GM21723 (cell line): ENCODE data around the gene CACHD1.
"Not testable (repeated sequence)": the region's sequence is repeated elsewhere in the genome, so short reads cannot be mapped to it uniquely, and the experiment has no call there.

ENCODE experiments used
- ATAC-seq: cut with Tn5 transposase; IDR thresholded peaks from one replicate; pipeline ENCODE4 v1.9.1; 2021; ENCODE audit warnings: mild to moderate bottlenecking, moderate library complexity; ENCODE audit not compliant: unreplicated experiment

Gene CACHD1

GRCh38 chr1:64495878-64496277 is 25.9 kb downstream of the CACHD1 start:
- ATAC-seq = no peak

DNA sequence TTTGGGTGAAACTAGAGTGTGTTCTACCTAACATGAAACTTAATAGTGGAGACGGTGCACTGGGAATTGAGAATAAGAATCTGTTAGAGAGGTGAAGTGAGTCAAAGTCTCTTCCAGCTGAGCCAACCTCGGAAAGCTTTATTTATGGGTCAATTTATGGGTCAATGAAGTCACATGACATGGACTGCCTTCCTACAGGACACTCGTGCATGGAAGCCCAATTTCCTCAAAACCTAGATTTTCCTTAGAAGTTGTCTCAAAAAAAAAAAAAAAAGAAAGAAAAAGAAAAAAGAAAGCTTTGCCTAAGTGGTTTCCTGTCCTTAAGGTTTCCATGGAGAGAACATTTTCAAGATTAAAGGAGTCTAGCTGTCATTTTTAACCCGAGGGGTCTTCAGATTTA is 26.7 kb downstream of the CACHD1 start:
- ATAC-seq = no peak

DNA sequence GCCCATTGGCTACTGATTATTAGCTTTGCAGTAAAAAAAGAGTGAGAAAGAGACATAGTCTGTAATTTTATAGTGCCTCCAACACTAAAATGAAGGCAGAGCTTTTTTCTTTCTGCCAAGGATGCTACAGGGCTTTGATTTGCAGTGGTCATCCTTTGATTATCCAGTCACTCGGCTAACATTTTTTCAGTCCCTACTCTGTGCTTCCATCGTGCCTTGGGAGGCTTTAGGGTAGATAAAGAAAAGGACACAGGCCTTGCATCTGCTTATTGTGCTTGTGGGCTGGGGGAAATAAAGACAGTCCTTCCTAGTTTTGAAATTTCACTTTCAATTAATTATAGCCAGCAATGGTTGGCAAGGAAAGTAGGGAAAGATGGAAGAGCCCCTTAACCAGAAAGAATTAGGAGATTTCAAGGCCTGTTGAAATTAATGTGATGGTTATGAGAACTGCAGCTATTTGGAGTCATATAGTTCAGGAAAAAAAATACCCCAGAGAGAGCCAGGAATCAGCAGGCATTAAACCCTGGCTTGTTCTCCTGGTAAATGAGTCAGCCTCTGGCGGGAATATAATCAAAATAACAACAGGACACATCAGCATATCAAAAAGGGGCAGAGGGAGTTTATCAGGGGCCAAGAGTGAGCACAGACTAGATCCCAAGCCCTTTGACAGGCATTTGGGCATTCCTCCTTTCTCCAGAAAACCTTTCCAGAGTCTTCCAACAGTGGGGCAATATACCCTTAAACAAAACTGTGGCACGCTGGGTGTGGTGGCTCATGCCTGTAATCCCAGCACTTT is 27.4 kb downstream of the CACHD1 start:
- no peak for ATAC-seq

DNA sequence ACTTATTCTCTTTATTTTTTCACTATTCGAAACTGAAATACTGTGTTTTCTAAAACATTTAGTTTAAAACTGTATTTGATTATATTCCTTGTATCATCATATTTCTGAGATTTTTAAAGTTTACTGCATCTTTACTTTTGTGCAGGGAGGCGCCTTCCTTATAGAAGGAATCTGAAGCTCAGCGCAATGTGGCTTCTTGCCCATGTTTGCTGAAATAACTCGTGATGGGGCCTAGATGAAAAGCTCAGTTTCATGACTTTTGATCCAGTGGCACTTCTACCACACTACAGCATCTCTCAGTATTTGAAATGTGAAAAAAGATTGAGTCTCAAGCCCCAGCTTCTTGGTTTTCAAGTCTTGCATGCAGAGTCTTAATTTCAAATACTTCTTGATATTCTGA is 28.4 kb downstream of the CACHD1 start:
- ATAC-seq = no peak

DNA sequence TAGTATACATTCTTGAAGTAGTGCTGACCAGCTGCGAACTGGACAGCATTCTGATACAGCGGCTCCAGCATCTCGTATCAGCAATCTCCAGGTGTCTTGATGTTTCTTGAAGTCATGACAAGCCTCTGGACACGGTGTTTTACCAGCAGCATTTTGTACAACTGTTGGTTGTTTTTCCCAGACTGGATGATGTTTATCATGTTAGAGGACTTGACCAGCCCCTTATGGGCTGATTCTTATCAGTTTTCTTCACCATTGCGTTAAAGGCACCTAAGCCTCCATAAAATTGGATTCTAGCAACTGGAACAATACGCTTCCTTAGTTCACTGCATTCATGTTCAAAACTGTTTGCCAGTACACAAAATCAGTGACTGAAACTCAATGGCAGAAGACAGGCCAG is 29.1 kb downstream of the CACHD1 start:
- ATAC-seq = no peak

GRCh38 chr1:64499966-64500365 is 30.0 kb downstream of the CACHD1 start:
- ATAC-seq = no peak

DNA sequence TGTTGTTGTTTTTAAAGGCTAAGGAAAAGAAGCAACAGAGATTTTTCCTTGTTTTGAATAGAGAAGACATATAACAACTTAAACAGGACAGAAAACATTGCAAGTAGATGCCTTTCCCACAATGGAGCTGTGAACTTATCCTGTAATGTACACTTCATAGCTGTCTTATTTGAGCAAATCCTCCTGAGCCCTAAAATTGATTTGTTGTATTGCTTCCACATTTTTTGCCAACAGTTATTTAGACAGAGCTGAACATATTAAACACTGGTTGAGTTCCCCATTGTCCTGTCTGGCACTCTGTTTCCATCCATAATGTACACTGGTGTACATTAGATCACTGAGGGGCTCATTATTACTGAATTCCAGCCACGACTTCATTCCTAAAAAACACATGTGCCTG is 32.2 kb downstream of the CACHD1 start:
- no peak for ATAC-seq

GRCh38 chr1:64502931-64503330 is 33.0 kb downstream of the CACHD1 start:
- ATAC-seq = no peak

GRCh38 chr1:64505232-64505943 is 35.5 kb downstream of the CACHD1 start:
- no peak for ATAC-seq

GRCh38 chr1:64505944-64506655 is 36.2 kb downstream of the CACHD1 start:
- no peak for ATAC-seq

- no peak for ATAC-seq
Measured at GRCh38 chr1:64508629-64509028, 38.7 kb downstream of the CACHD1 start.

DNA sequence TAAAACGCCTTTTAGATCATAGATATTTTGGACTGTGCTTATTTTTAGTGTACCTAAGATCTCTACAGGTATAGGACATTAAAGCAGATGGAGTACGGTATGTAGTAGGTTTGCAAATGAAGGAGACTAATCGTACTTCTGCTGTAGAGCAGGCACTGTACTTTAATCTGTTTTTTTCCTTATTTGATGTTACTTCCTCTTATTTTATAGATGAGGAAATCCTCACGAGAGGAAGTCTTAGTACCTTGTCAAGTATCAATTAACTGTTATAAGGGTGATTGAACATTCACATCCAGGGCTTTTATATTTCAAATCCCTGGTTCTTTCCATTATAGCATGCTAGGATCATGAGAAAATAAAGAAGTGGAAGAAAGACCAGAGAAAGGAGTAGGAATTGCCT is 41.1 kb downstream of the CACHD1 start:
- no peak for ATAC-seq

DNA sequence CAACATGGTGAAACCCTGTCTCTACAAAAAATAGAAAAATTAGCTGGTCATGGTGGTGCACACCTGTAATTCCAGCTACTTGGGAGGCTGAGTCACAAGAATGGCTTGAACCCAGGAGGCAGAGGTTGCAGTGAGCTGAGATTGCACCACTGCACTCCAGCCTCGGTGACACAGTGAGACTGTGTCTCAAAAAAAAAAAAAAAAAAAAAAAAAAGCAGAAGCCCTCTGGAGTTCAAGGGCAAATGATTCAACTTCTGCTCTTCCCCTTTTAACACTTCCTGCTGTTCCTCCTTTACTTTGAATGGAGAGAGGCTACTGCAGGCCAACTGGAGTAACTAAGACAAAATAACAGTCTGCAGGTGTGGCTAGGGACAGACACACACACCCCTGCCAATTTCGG is 42.3 kb downstream of the CACHD1 start:
- not testable (repeated sequence) for ATAC-seq

DNA sequence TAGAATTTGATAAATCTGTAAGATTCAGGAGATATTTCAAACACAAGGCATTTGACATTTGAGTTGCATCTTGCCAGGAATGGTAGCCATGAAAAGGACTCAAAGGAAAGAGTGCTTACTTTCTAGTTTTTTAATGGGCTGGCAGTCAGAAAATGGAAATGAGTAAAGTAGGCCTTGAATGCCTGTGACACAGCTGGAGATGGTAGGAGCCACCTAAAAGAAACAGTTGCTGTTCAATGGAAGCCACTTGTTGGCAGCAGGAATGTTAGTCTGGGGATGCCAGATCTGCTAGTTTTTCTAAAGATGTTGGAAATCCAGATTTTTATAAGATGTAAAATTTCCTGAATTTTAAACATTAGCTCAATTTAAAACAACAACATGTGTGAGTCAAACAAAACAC is 43.6 kb downstream of the CACHD1 start:
- no peak for ATAC-seq

GRCh38 chr1:64514197-64514765 is 44.4 kb downstream of the CACHD1 start:
- ATAC-seq = no peak

- no peak for ATAC-seq
Measured at GRCh38 chr1:64515427-64515826, 45.5 kb downstream of the CACHD1 start.

DNA sequence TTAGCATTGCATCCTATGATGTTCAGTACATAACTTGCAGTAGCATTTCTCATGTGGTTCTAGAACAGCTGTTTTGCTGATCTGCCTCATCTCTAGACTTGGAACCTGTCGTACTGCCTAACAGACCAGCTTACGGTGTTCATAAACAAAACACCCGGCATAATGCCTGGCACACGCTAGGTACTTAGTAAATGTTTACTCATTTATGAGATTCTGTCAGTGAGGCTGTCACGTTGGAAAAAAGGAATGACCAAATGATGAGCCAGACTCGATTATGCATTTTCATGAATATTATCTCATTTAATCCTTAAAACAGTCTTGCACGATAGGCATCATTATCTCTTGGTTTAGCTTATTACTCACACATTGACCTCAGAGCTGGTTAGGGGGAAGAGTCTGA is 46.4 kb downstream of the CACHD1 start:
- ATAC-seq = no peak

GRCh38 chr1:64516803-64517568 is 47.1 kb downstream of the CACHD1 start:
- ATAC-seq = no peak

- no peak for ATAC-seq
Measured at GRCh38 chr1:64517640-64518039, 47.7 kb downstream of the CACHD1 start.

GRCh38 chr1:64518692-64519481 is 49.0 kb downstream of the CACHD1 start:
- no peak for ATAC-seq
